ENCODE results near the gene LGR5.

The LGR5 gene

GRCh38 chr12:71521125-71521524 lies 81.5 kb downstream of the LGR5 start:
- TF ChIP-seq ZBTB7A (IDR thresholded peaks at IDR 0.05; ENCODE audit: low read depth), result no peak
- TF ChIP-seq TAF1 (IDR thresholded peaks at IDR 0.05; ENCODE audit: low read depth), result no peak
- TF ChIP-seq USF1 (IDR thresholded peaks at IDR 0.05), result no peak
- TF ChIP-seq FOXM1 (IDR thresholded peaks at IDR 0.05; ENCODE audit: borderline replicate concordance, low read depth), result no peak
- TF ChIP-seq CEBPB (IDR thresholded peaks at IDR 0.05), result no peak
- no peak for TF ChIP-seq EP300 (IDR thresholded peaks at IDR 0.05; ENCODE audit: borderline replicate concordance)
- TF ChIP-seq REST (IDR thresholded peaks at IDR 0.05; ENCODE audit: low read depth), result no peak
- TF ChIP-seq RAD21 (IDR thresholded peaks at IDR 0.05; ENCODE audit: low read depth), result no peak
- no peak for TF ChIP-seq MAX (IDR thresholded peaks at IDR 0.05)

- TF ChIP-seq TCF12 (IDR thresholded peaks at IDR 0.05; ENCODE audit: low read depth) (no peak), USF1 (IDR thresholded peaks at IDR 0.05) (no peak), ZBTB7A (IDR thresholded peaks at IDR 0.05; ENCODE audit: low read depth) (no peak), TEAD4 (IDR thresholded peaks at IDR 0.05) (no peak), REST (IDR thresholded peaks at IDR 0.05; ENCODE audit: low read depth) (no peak), EGR1 (IDR thresholded peaks at IDR 0.05) (no peak), NFIC (IDR thresholded peaks at IDR 0.05) (no peak), MAX (IDR thresholded peaks at IDR 0.05) (no peak), EP300 (IDR thresholded peaks at IDR 0.05; ENCODE audit: borderline replicate concordance) (no peak), CREB1 (IDR thresholded peaks at IDR 0.05; ENCODE audit: low read depth) (no peak), RAD21 (IDR thresholded peaks at IDR 0.05; ENCODE audit: low read depth) (no peak)
These were observed 85.0 kb downstream of the LGR5 start for GRCh38 chr12:71524626-71525025.

- TF ChIP-seq TEAD4 (IDR thresholded peaks at IDR 0.05) (no peak), MAX (IDR thresholded peaks at IDR 0.05) (no peak), TCF12 (IDR thresholded peaks at IDR 0.05; ENCODE audit: low read depth) (0 out of 2 replicates have a peak, but pooled peaks have one; percentile 34), EGR1 (IDR thresholded peaks at IDR 0.05) (no peak), YY1 (IDR thresholded peaks at IDR 0.05; ENCODE audit: low read depth) (no peak), CEBPB (IDR thresholded peaks at IDR 0.05) (0 out of 2 replicates have a peak, but pooled peaks have one; percentile 10), CREB1 (IDR thresholded peaks at IDR 0.05; ENCODE audit: low read depth) (no peak), TAF1 (IDR thresholded peaks at IDR 0.05; ENCODE audit: low read depth) (no peak), ZBTB7A (IDR thresholded peaks at IDR 0.05; ENCODE audit: low read depth) (no peak), EP300 (IDR thresholded peaks at IDR 0.05; ENCODE audit: borderline replicate concordance) (no peak; the same call in 1 of the 2 replicates), USF1 (IDR thresholded peaks at IDR 0.05) (no peak), FOXM1 (IDR thresholded peaks at IDR 0.05; ENCODE audit: borderline replicate concordance, low read depth) (no peak), NFIC (IDR thresholded peaks at IDR 0.05) (peak; percentile 81), RAD21 (IDR thresholded peaks at IDR 0.05; ENCODE audit: low read depth) (no peak)
These were observed 94.1 kb downstream of the LGR5 start for GRCh38 chr12:71533703-71534102.

- no peak for TF ChIP-seq REST (IDR thresholded peaks at IDR 0.05; ENCODE audit: low read depth)
- TF ChIP-seq NFIC (IDR thresholded peaks at IDR 0.05), result no peak
- no peak for TF ChIP-seq TCF12 (IDR thresholded peaks at IDR 0.05; ENCODE audit: low read depth)
- TF ChIP-seq USF1 (IDR thresholded peaks at IDR 0.05), result no peak
- no peak for TF ChIP-seq EP300 (IDR thresholded peaks at IDR 0.05; ENCODE audit: borderline replicate concordance)
- no peak for TF ChIP-seq CREB1 (IDR thresholded peaks at IDR 0.05; ENCODE audit: low read depth)
- TF ChIP-seq CEBPB (IDR thresholded peaks at IDR 0.05), result no peak
These were observed 96.8 kb downstream of the LGR5 start for GRCh38 chr12:71536279-71536938.
